ENCODE measurements around the gene MBD4. TPM values are rescaled to one million over a fixed set of nuclear protein-coding genes. Genes with fewer than 3 reads are reported as not detected.
"Not testable (repeated sequence)": the region's sequence is repeated elsewhere in the genome, so short reads cannot be mapped to it uniquely, and the experiment has no call there.

MBD4 gene
- total and polyA plus RNA-seq, 2 of the 4 experiments (the other 2 are of a cell fraction), result 13.8 to 15.0 TPM

GRCh38 chr3:129481225-129481765 is 41.5 kb upstream of the MBD4 start:
- intact Hi-C loops (cut with micrococcal nuclease); H3K56ac ChIP-seq (ENCODE audit: extremely low read depth, insufficient read depth, low read length); H4K5ac ChIP-seq (ENCODE audit: low read depth, low read length); H4K20me1 ChIP-seq (ENCODE audit: insufficient read depth, low read length); H2AK5ac ChIP-seq (ENCODE audit: low read depth, low read length); H4K8ac ChIP-seq (ENCODE audit: low read depth in 2 of 2, low read length in 2 of 2); H2BK20ac ChIP-seq (ENCODE audit: low read depth, low read length); ATAC-seq (ENCODE audit: low read depth); H3K14ac ChIP-seq (replicated peaks; ENCODE audit: low read depth, low read length); H3K4ac ChIP-seq (ENCODE audit: low read depth, low read length); H2BK120ac ChIP-seq (ENCODE audit: low read depth, low read length); H2BK5ac ChIP-seq (ENCODE audit: low read depth, low read length, poor library complexity, severe bottlenecking); H3K79me1 ChIP-seq (ENCODE audit: low read depth in 1 of 2, low read length in 2 of 2); H3K23ac ChIP-seq (ENCODE audit: low read depth, low read length); H3K9ac ChIP-seq (ENCODE audit: low read depth, low read length); H2BK15ac ChIP-seq (ENCODE audit: low read depth, low read length); H3K4me3 ChIP-seq (ENCODE audit: insufficient read depth, low read depth, low read length); H3K27ac ChIP-seq (ENCODE audit: insufficient read depth, low read length); BruUV-seq (replicated peaks); H2AK9ac ChIP-seq (replicated peaks; ENCODE audit: low read depth, low read length, poor library complexity); H2AFZ ChIP-seq (replicated peaks; ENCODE audit: low read length, poor library complexity); H3K4me2 ChIP-seq (ENCODE audit: low read depth, low read length); dilution Hi-C loops (cut with HindIII; ENCODE audit: low sequenced_read_pairs, unreplicated experiment); H4K91ac ChIP-seq (ENCODE audit: insufficient read depth, low read depth, low read length); POLR2A ChIA-PET (ENCODE audit: unreplicated experiment); H3K27me3 ChIP-seq (ENCODE audit: control insufficient read depth, insufficient read depth, low read length); H3K9me3 ChIP-seq (ENCODE audit: control insufficient read depth, insufficient read depth, low read length); H3K18ac ChIP-seq (ENCODE audit: low read depth, low read length): not testable (repeated sequence)
- CTCF ChIA-PET, result interaction anchor here (2.2 kb wide), 1 partner anchor 98 kb away, joined by 5 read pairs; no protein-coding TSS in a partner anchor
- WGBS, 2 experiments (ENCODE audit: extremely low coverage in 2 of 2, insufficient read length in 1 of 2), result no CpG with 5 or more reads among the region's 11 CpGs
- Histone ChIP-seq H3K4me1 (ENCODE audit: control insufficient read depth, insufficient read depth, low read length) (peaks cover 12% of the 10 kb centered on the region), H3K36me3 (ENCODE audit: control insufficient read depth, insufficient read depth, low read length) (peaks cover 16% of the 10 kb centered on the region; the same call in 1 of the 2 replicates), H3K9me1 (ENCODE audit: insufficient read depth, low read length) (peaks cover 19% of the 10 kb centered on the region)
- DNase-seq, result peak; percentile 18
- in situ Hi-C loops (cut with MboI; ENCODE audit: low sequenced_read_pairs), result loop anchor here (5.0 kb wide), 1 partner anchor 94 kb away; no protein-coding TSS in a partner anchor

All from IMR-90 (cell line).